MM.1S (cell line): Measurements from ENCODE around the gene WDR37.
A peak's percentile ranks its signal among the peaks of the same experiment; 100 is the strongest.

Experiments
- DNase-seq: peaks from one replicate; pipeline ENCODE4 v3.0.0-alpha.2; 2015
- H2AFZ ChIP-seq: fragments of 300-600 bp; sonication (generic); 2 replicates; pipeline ENCODE4 v1.6.0; 2016; ENCODE audit warnings: antibody characterized with exemption, low read length
- H3F3A ChIP-seq: fragments of 300-600 bp; sonication (generic); 2 replicates; pipeline ENCODE4 v1.6.1; 2016; ENCODE audit warnings: mild to moderate bottlenecking, antibody characterized with exemption, low read length, moderate library complexity, mixed read lengths; ENCODE audit not compliant: insufficient read depth
- H3K27ac ChIP-seq: fragments of 300-600 bp; sonication (generic); 2 replicates; pipeline ENCODE4 v1.5.1; 2016; ENCODE audit warnings: mild to moderate bottlenecking, low read length
- H3K27me3 ChIP-seq: fragments of 300-600 bp; sonication (generic); replicated peaks from 2 replicates; pipeline ENCODE4 v1.6.0; 2016; ENCODE audit warnings: low read length; ENCODE audit not compliant: insufficient read depth
- H3K36me3 ChIP-seq: fragments of 300-600 bp; sonication (generic); replicated peaks from 2 replicates; pipeline ENCODE4 v1.6.1; 2016; ENCODE audit warnings: mild to moderate bottlenecking, low read length, mixed read lengths; ENCODE audit not compliant: insufficient read depth
- H3K4me1 ChIP-seq: fragments of 300-600 bp; sonication (generic); 2 replicates; pipeline ENCODE4 v1.6.1; 2016; ENCODE audit warnings: low read length, mixed read lengths
- H3K4me2 ChIP-seq: fragments of 300-600 bp; sonication (generic); 2 replicates; pipeline ENCODE4 v1.6.0; 2016; ENCODE audit warnings: low read depth, low read length
- H3K4me3 ChIP-seq: fragments of 300-600 bp; sonication (generic); 2 replicates; pipeline ENCODE4 v1.5.1; 2016; ENCODE audit warnings: low read length, mixed read lengths
- H3K79me2 ChIP-seq: fragments of 300-600 bp; sonication (generic); 2 replicates; pipeline ENCODE4 v1.6.1; 2016; ENCODE audit warnings: mixed run types, low read length, mixed read lengths
- H3K9ac ChIP-seq: fragments of 300-600 bp; sonication (generic); 2 replicates; pipeline ENCODE4 v1.6.1; 2016; ENCODE audit warnings: low read length, mixed read lengths
- H3K9me2 ChIP-seq: fragments of 300-600 bp; sonication (generic); replicated peaks from 2 replicates; pipeline ENCODE4 v1.6.1; 2016; ENCODE audit warnings: mild to moderate bottlenecking, low read length, mixed read lengths; ENCODE audit not compliant: insufficient read depth
- H3K9me3 ChIP-seq: fragments of 300-600 bp; sonication (generic); replicated peaks from 2 replicates; pipeline ENCODE4 v1.6.1; 2016; ENCODE audit warnings: mild to moderate bottlenecking, low read length, mixed read lengths; ENCODE audit not compliant: insufficient read depth
- H4K20me1 ChIP-seq: fragments of 300-600 bp; sonication (generic); 2 replicates; pipeline ENCODE4 v1.6.1; 2016; ENCODE audit warnings: mild to moderate bottlenecking, low read length, moderate library complexity, mixed read lengths; ENCODE audit not compliant: insufficient read depth
- CTCF ChIP-seq: fragments of 300-600 bp; sonication (generic); IDR thresholded peaks from 2 replicates; pipeline ENCODE4 v1.5.1; 2016; ENCODE audit warnings: antibody characterized with exemption, low read length, mixed read lengths
- EZH2 ChIP-seq: fragments of 300-600 bp; sonication (generic); optimal IDR thresholded peaks from 2 replicates; pipeline ENCODE3; 2017; ENCODE audit warnings: low read depth, mild to moderate bottlenecking, antibody characterized with exemption, low read length, mixed read lengths
- EZH2phosphoT487 ChIP-seq: fragments of 300-600 bp; sonication (generic); IDR thresholded peaks from 2 replicates; pipeline ENCODE4 v1.6.1; 2018; ENCODE audit warnings: antibody characterized with exemption, low read length

The WDR37 gene

GRCh38 chr10:1044964-1045363 lies 11.2 kb upstream of the WDR37 start:
- Histone ChIP-seq H3K27me3 (no peaks in the 10 kb centered on the region), H3K9me3 (no peaks in the 10 kb centered on the region), H3K9me2 (no peaks in the 10 kb centered on the region), H3K9ac (no peak overlapping the region), H3K79me2 (peaks cover 54% of the 10 kb centered on the region), H3K4me1 (0 out of 2 replicates have a peak, but pooled peaks cover 29% of the 10 kb centered on the region), H3K27ac (peak overlapping the region; percentile 52; the same call in 1 of the 2 replicates), H3F3A (peaks cover 28% of the 10 kb centered on the region), H3K36me3 (peaks cover 14% of the 10 kb centered on the region), H3K4me2 (peak overlapping the region; percentile 24), H3K4me3 (peak overlapping the region; percentile 16; the same call in 1 of the 2 replicates), H4K20me1 (no peaks in the 10 kb centered on the region), H2AFZ (no peak overlapping the region)
- TF ChIP-seq EZH2 (no peak), EZH2phosphoT487 (no peak), CTCF (no peak)
- no peak for DNase-seq

GRCh38 chr10:1045415-1045814 lies 10.8 kb upstream of the WDR37 start:
- no peak for TF ChIP-seq EZH2
- TF ChIP-seq CTCF: no peak
- no peak for TF ChIP-seq EZH2phosphoT487
- no peak overlapping the region for H3K4me3 ChIP-seq
- peak overlapping the region; percentile 24; the same call in 1 of the 2 replicates for H3K4me2 ChIP-seq
- no peak for DNase-seq
- H3K27ac ChIP-seq: no peak overlapping the region; the same call in 1 of the 2 replicates
- peaks cover 54% of the 10 kb centered on the region for H3K79me2 ChIP-seq
- peaks cover 9% of the 10 kb centered on the region; the same call in 1 of the 2 replicates for H3K36me3 ChIP-seq
- 0 out of 2 replicates have a peak, but pooled peaks cover 29% of the 10 kb centered on the region for H3K4me1 ChIP-seq
- H3F3A ChIP-seq: peaks cover 32% of the 10 kb centered on the region
- no peaks in the 10 kb centered on the region for H3K9me2 ChIP-seq
- no peak overlapping the region for H2AFZ ChIP-seq
- H3K27me3 ChIP-seq: no peaks in the 10 kb centered on the region
- no peak overlapping the region for H3K9ac ChIP-seq
- H4K20me1 ChIP-seq: no peaks in the 10 kb centered on the region
- no peaks in the 10 kb centered on the region for H3K9me3 ChIP-seq

- Histone ChIP-seq H2AFZ (peak overlapping the region; percentile 32; the same call in 1 of the 2 replicates), H3K9me2 (no peaks in the 10 kb centered on the region), H3K9me3 (no peaks in the 10 kb centered on the region), H3K4me2 (peak overlapping the region; percentile 82), H3K4me3 (peak overlapping the region; percentile 99), H3K9ac (peak overlapping the region; percentile 97), H3F3A (peaks cover 40% of the 10 kb centered on the region), H3K27me3 (no peaks in the 10 kb centered on the region), H3K27ac (peak overlapping the region; percentile 99), H4K20me1 (no peaks in the 10 kb centered on the region), H3K36me3 (no peaks in the 10 kb centered on the region), H3K79me2 (peaks cover 74% of the 10 kb centered on the region), H3K4me1 (peaks cover 37% of the 10 kb centered on the region; the same call in 1 of the 2 replicates)
- no peak for TF ChIP-seq EZH2phosphoT487
- TF ChIP-seq EZH2: no peak
- no peak for TF ChIP-seq CTCF
- DNase-seq: peak; percentile 14
These were observed 8.2 kb upstream of the WDR37 start for GRCh38 chr10:1047937-1048336.
